Pericardium fibroblast (primary cell): ENCODE results near the gene S100A7A. TPM values are rescaled to one million over a fixed set of nuclear protein-coding genes. Genes with fewer than 3 reads are reported as not detected.

Experiments used
- total RNA-seq: library from RNA; depleted of rRNA; stranded (reverse); fragments of >200 nt; gene quantifications from 2 replicates; pipeline ENCODE4 v1.2.3, GENCODE V29; 2015

The S100A7A gene
- not detected in 2 replicates for total RNA-seq

DNA sequence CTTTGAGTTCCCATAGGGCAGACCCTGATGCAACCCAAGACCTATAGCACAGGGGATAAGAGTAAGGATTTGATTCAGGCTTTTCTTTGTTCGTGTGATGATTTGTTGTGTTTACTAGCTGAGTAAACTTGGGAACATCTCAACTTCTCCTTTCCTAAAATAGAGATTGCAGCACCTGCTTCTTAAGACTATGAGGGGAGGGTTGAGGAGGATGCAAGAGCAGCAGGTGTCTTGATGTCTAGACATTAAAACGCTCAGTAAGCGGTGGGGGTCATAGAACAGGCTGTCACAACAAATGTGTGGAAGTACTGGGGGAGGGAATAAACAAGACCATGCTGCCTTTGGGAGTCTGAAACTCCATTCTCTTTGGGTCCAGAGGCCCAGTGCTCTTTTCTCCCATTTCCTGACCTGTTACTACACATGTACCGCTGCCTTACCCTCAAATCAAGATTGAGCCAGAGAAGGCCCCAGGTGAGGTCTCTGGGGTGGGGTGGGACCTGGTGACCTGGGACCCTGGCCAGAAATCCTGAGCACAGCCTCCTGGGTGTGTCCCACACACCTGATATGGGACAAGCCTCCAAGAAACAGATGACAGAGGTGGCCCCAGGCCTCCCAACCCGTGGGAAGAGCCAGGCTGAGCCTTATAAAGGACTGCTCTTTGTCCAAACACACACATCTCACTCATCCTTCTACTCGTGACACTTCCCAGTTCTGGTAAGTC, at the start of gene S100A7A:
Gene S100A7A (plus strand): TSS at position 671 of the 721 bp plus-strand sequence. CDS start 1,563 bp downstream, outside the sequence.

DNA sequence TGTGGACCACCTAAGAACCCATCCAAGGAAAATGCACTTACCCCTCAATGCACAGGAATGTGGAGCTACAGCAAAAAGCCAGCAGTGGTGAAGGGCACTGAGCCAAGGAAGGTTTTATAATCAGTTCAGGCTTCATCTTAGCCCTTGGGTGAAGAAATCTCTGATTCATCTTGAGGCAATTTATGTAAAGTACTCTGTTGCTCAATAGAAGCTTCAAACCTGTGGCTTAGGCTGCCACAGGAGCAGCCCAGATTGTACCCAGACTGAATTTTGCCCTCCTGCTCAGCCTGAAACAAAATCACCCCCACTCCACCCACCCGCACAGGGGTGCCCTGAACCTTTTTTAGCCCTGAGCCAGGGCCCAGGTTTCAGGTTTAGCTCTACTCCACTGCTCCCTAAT, 40.8 kb upstream of the S100A7A start, which contains the start of gene S100A12:
Gene S100A12 (minus strand): TSS at position 111 of the 400 bp plus-strand sequence. CDS start 1,029 bp downstream, outside the sequence.

DNA sequence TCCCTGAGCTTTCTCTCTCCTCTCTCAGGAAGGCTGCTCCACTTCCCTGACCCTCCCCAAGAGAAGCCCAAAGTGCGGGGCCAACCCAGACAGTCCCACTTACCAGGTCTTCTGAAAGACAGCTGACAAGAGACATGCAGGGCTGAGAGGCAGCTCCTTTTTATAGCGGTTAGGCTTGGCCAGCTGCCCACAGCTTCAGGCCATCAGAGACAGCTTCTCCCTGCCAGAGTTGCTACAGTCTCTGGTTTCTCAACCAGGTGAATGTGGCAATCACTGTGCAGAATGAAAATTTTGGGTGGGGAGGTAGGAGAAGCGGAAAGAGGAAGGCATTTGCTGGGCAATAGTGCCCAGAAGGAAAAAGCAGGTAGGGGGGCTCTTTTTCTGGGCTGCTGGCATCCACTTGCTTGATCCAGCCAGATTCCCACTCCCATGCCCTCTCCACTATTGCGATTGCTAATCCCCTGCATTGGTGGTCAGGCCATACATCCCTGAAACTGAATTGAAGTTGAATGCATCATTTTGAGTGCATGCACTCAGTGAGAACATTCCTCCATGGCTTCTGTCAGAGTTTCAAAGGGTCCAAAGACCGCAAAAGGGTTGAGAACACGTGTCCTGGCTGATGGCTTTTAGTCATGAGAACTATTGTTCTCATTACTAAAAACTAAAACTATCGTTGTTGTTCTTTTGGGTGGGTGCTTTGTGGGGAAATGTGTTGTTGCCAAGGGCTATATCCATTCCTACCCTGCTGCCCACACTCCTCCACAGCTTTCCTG, 25.2 kb upstream of the S100A7A start, which contains the start of gene S100A8:
Gene S100A8 (minus strand): TSS at position 136 of the 773 bp plus-strand sequence. CDS start 538 bp downstream, outside the sequence.

DNA sequence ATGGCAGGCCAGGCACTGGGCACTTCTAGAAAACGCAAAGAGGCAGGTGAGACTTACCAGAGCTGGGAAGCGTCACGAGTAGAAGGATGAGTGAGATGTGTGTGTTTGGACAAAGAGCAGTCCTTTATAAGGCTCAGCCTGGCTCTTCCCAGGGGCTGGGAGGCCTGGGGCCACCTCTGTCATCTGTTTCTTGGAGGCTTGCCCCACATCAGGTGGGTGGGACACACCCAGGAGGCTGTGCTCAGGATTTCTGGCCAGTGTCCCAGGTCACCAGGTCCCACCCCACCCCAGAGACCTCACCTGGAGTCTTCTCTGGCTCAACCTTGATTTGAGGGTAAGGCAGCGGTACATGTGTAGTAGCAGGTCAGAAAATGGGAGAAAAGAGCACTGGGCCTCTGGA, 44.2 kb downstream of the S100A7A start, which contains the start of gene S100A7:
Gene S100A7 (minus strand): TSS at position 101 of the 400 bp plus-strand sequence. CDS start 1,638 bp downstream, outside the sequence.

Other genes with a start within 250 kb of the S100A7A start
- gene LELP1, start 213.1 kb upstream of the S100A7A start, total RNA-seq: not detected in 2 replicates
- gene PRR9, start 198.9 kb upstream of the S100A7A start, total RNA-seq: 0.12 TPM in 1 of 2 replicates, not detected in the other
- gene LORICRIN, start 156.8 kb upstream of the S100A7A start, total RNA-seq: not detected in 2 replicates
- gene PGLYRP3, start 103.6 kb upstream of the S100A7A start, total RNA-seq: not detected in 2 replicates
- gene PGLYRP4, start 67.7 kb upstream of the S100A7A start, total RNA-seq: not detected in 2 replicates
- 0.82 TPM in 1 of 2 replicates, not detected in the other for gene S100A9, start 58.7 kb upstream of the S100A7A start, total RNA-seq
- not detected in 2 replicates for gene S100A12, start 40.9 kb upstream of the S100A7A start, total RNA-seq
- not detected in 2 replicates for gene S100A8, start 25.4 kb upstream of the S100A7A start, total RNA-seq
- not detected in 2 replicates for gene S100A7, start 44.1 kb downstream of the S100A7A start, total RNA-seq
- 841 and 1,509 TPM in 2 replicates for gene S100A6, start 119.5 kb downstream of the S100A7A start, total RNA-seq
- not detected in 2 replicates for gene S100A5, start 124.4 kb downstream of the S100A7A start, total RNA-seq
- 33.4 and 191 TPM in 2 replicates for gene S100A4, start 129.3 kb downstream of the S100A7A start, total RNA-seq
- 2.5 and 10.0 TPM in 2 replicates for gene S100A3, start 132.7 kb downstream of the S100A7A start, total RNA-seq
- gene S100A2, start 149.3 kb downstream of the S100A7A start, total RNA-seq: not detected in 2 replicates
- 169 and 192 TPM in 2 replicates for gene S100A16, start 196.6 kb downstream of the S100A7A start, total RNA-seq
- gene S100A14, start 199.8 kb downstream of the S100A7A start, total RNA-seq: not detected in 2 replicates
- 178 and 215 TPM in 2 replicates for gene S100A13, start 211.0 kb downstream of the S100A7A start, total RNA-seq
- 0.12 and 0.17 TPM in 2 replicates for gene S100A1, start 211.9 kb downstream of the S100A7A start, total RNA-seq
- 22.6 and 28.5 TPM in 2 replicates for gene CHTOP, start 217.5 kb downstream of the S100A7A start, total RNA-seq
- gene SNAPIN, start 242.2 kb downstream of the S100A7A start, total RNA-seq: 59.2 and 71.2 TPM in 2 replicates